RWPE1 (cell line): ENCODE results near the gene PRR23B.

Experiments used
- CTCF ChIA-PET: fragments of 350-600 bp; sonication (Branson Sonifier 250); formaldehyde crosslinking; extraction: SDS; loops from one replicate; lab custom pipeline; 2021; lab: Yijun Ruan, JAX
- POLR2A ChIA-PET: fragments of 400-600 bp; formaldehyde crosslinking; extraction: SDS; loops from one replicate; lab custom pipeline; 2020; ENCODE audit warnings: antibody characterized with exemption; ENCODE audit not compliant: low non-redundant PET; lab: Yijun Ruan, JAX
- DNase-seq: peaks from one replicate; pipeline ENCODE4 v3.0.0; 2012; ENCODE audit warnings: low spot score
- H3K27ac ChIP-seq: fragments of 450-650 bp; 2 replicates; pipeline ENCODE4 v1.5.1; 2017
- CTCF ChIP-seq: fragments of 450-650 bp; conservative IDR thresholded peaks from 2 replicates; pipeline ENCODE4 v1.5.1; 2017; ENCODE audit warnings: low read depth, mild to moderate bottlenecking

PRR23B gene

GRCh38 chr3:138974462-138974861, 46.3 kb downstream of the PRR23B start:
- ChIA-PET CTCF (no interaction called here), POLR2A (no interaction called here)
- DNase-seq = peak; percentile 24
- H3K27ac ChIP-seq = no peak overlapping the region
- TF ChIP-seq CTCF = no peak

- CTCF ChIA-PET = interaction anchor here (0.6 kb wide), 1 partner anchor 1683 kb away, joined by 3 read pairs; no protein-coding TSS in a partner anchor
- no peak for TF ChIP-seq CTCF
- POLR2A ChIA-PET = no interaction called here
These were observed 47.8 kb downstream of the PRR23B start for GRCh38 chr3:138972941-138973340.

GRCh38 chr3:138971766-138972320, 48.9 kb downstream of the PRR23B start:
- CTCF ChIA-PET = interaction anchor here (0.6 to 0.7 kb wide), 2 partner anchors 9 to 23 kb away, joined by 3 to 4 read pairs; no protein-coding TSS in a partner anchor
- no peak for TF ChIP-seq CTCF
- POLR2A ChIA-PET = no interaction called here
- no peak for DNase-seq
- H3K27ac ChIP-seq = no peak overlapping the region

More at GRCh38 chr3:138972941-138973340, 47.8 kb downstream of the PRR23B start:
- DNase-seq = no peak
- no peak overlapping the region for H3K27ac ChIP-seq
